SKM-1 treated with dmso at 0.1 percent for 144 hours (cell line): ENCODE data around the gene CXXC1.
"Not testable (repeated sequence)": the region's sequence is repeated elsewhere in the genome, so short reads cannot be mapped to it uniquely, and the experiment has no call there.

Source experiments
- DNase-seq: peaks from one replicate; lab custom pipeline; 2025; ENCODE audit not compliant: unreplicated experiment; lab: John Stamatoyannopoulos, UW

CXXC1 gene

GRCh38 chr18:50298443-50299284 lies 11.2 kb upstream of the CXXC1 start:
- DNase-seq, result no peak

- peak; percentile 88 for DNase-seq
Measured at GRCh38 chr18:50297621-50298442, 10.3 kb upstream of the CXXC1 start.

GRCh38 chr18:50293039-50293438 lies 5.5 kb upstream of the CXXC1 start:
- no peak for DNase-seq

- DNase-seq, result no peak
Measured at GRCh38 chr18:50289108-50289443, 1.6 kb upstream of the CXXC1 start.

- DNase-seq, result not testable (repeated sequence)
Measured at GRCh38 chr18:50288348-50289107, 1.0 kb upstream of the CXXC1 start.

- no peak for DNase-seq
Measured at GRCh38 chr18:50287028-50287440, 458 bp downstream of the CXXC1 start.

- DNase-seq, result no peak
Measured at GRCh38 chr18:50286391-50287027, 983 bp downstream of the CXXC1 start.

- DNase-seq, result no peak
Measured at GRCh38 chr18:50285631-50286321, 1.7 kb downstream of the CXXC1 start.

GRCh38 chr18:50285071-50285470 lies 2.4 kb downstream of the CXXC1 start:
- no peak for DNase-seq

- no peak for DNase-seq
Measured at GRCh38 chr18:50284255-50284885, 3.1 kb downstream of the CXXC1 start.

- DNase-seq, result no peak
Measured at GRCh38 chr18:50283469-50284209, 3.9 kb downstream of the CXXC1 start.

- DNase-seq, result no peak
Measured at GRCh38 chr18:50282521-50283335, 4.8 kb downstream of the CXXC1 start.

GRCh38 chr18:50281972-50282520 lies 5.4 kb downstream of the CXXC1 start:
- DNase-seq, result no peak

GRCh38 chr18:50281295-50281971 lies 6.1 kb downstream of the CXXC1 start, which contains the start of gene MBD1:
Gene MBD1 (minus strand): TSS chr18:50281523. CDS start chr18:50279992, 1,531 bp downstream.
- DNase-seq, result peak; percentile 96

GRCh38 chr18:50280707-50281294 lies 6.7 kb downstream of the CXXC1 start:
- no peak for DNase-seq

GRCh38 chr18:50279752-50280151 lies 7.7 kb downstream of the CXXC1 start:
- no peak for DNase-seq

- DNase-seq, result no peak
Measured at GRCh38 chr18:50277942-50278341, 9.6 kb downstream of the CXXC1 start.
